ENCODE data around the gene TAF12.
"Not testable (repeated sequence)": the region's sequence is repeated elsewhere in the genome, so short reads cannot be mapped to it uniquely, and the experiment has no call there.

Gene TAF12

DNA sequence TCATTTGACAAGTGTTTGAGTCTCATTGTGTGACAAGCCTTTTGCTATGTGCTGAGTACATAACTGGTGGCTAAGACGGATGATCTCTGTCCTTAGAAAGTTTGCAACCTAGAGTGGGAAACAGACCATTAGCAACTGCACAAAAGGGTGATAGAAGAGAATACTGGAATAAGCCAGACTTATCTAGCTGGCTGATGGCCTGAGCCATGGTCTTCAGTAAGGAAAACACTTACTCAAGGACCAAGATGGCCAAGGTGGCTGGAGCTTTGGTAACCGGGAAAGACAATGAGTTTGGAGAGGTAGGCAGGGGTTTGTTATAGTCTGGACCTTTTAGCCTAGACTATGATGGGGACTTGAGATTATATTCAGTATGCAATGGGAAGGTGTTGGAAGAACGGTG lies 1.6 kb upstream of the TAF12 start:
- FAIRE-seq: no peak

DNA sequence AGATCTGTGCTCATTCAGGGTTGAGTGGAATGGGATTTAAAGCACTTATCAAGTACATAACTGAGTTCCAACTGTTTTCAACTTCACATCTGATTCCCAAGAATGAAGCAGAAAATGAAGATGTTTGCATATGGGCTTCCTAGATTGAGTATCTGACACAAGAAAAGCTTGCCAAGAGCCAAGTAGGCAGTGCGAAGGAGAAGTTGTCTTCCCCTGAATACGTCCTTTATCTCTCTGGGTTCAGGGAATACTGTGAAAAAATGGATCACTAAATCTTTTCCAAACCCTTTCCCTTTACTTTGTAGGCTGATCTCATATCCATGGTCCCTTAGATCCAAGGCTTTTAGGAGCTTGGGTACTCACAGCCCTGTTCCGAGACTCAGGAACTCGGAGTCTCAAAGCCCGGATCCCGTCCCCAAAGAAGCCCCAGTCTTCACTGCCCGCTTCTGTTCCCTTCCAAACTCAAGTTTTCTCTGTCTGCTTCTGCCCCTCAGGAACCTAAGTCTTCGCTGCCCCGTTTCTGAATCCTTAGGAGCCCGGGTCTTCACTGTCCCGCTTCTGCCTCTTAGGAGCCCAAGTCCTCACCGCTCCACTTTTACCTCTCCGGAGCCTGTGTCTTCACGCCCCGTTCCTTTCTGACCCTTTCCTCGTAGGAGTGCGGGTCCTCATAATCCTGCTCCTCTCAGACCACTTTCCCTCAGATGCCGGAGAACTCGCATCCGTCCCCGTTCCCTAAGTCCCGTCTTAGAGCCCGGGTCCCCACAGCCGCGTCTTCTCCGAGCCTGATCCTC lies 616 bp downstream of the TAF12 start:
- no peak for FAIRE-seq

DNA sequence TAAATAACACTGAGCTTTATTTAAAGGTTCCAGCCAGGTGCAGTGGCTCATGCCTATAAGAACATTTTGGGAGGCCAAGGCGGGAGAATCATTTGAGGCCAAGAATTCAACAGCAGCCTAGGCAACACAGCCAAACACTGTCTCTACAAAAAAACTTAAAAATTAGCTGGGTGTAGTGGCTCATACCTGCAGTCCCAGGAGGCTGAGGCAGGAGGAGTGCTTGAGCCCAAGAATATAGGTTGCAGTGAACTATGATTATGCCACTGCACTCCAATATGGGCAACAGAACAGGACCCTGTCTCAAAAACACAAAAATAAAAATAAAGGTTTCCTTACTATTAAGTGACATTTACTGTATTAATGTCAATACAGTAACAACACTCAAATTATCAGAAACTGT lies 2.1 kb downstream of the TAF12 start:
- FAIRE-seq: no peak

DNA sequence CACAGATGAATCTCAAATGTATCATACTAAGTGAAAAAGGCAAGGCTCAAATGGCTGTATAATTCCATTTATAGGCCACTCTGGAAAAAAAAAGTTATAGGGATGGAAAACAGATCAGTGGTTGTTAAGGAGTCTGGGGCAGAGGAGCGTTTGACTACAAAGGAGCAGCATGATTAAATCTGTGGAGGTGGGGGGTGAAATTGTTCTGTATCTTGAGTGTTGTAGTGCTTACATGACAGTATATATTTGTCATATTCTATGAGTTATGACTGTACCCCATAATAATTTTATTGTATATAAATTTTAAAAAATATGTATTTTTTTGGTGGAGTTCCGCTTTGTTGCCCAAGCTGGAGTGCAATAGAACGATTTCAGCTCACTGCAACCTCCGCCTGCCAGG lies 10.3 kb downstream of the TAF12 start:
- no peak for FAIRE-seq

DNA sequence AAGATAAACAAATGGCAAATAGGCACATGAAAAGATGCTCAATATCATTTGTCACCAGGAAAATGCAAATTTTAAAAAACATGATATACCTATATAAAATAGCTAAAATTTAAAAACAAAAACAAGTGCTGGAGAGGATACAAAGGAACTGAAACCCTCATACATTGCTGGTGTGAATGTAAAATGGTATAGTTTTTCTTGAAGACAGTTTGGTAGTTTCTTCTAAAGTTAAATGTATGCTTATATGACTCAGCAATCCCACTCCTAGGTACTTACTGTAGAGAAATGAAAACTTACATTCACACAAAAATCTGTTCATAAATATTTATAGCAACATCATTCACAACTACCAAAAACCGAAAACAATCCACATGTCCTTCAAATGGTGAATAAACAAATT lies 11.2 kb downstream of the TAF12 start:
- FAIRE-seq: no peak

DNA sequence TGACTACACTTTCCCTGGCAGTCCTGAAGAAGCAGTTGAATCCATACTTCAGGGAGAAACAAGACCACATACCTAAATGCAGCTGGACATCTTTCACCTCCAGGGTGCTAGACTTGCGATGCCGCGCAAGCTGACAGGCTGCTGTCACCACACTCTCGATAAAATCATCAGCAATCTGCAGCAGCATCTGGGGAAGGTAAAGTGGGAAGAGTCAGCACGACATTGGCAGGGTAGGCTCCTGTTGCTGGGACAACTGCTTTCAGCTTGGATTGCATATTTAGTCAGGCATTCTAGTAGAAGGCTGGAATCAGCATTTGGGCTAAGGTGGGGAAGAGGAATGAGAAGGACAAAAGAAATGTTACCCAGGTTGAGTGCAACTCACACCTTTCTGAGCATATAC lies 29.7 kb downstream of the TAF12 start:
- FAIRE-seq: no peak

DNA sequence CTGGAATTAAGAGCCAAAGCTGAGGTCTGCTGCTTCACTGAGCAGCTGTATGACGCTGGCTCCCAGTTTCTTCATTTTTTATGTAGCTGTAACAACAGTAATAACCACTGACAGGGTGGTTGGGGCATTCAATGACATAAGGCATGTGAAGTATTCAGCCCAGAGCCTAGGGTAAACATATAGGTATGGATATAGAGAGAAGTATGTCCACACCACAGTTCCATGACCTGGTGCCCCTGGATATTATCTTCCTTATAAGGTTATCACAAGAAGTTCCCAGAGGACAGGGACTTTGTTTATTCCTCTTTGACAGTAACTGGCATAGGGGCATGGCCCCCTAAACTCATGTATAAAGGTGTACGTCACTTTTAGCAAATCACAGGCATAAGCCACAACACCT lies 36.1 kb downstream of the TAF12 start:
- no peak for FAIRE-seq

DNA sequence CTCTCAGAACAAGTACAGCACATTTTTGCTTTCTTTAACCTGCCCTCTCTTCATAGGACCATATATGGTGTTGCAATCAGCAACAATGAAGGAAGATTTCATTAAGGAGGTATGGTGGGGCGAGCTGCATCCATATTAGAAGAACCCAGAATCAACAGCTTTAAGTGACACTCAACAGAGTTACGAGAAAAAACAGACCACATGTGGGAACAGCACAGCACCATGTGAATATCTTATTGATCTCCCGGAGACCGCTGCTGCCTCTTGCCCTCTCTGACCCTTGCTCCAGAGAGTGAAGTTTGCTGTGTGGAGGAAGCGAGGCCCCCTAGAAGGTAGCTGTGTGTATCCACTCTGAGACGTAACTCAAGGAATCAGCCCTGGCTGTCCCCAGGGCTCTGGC lies 37.9 kb downstream of the TAF12 start:
- FAIRE-seq: no peak

DNA sequence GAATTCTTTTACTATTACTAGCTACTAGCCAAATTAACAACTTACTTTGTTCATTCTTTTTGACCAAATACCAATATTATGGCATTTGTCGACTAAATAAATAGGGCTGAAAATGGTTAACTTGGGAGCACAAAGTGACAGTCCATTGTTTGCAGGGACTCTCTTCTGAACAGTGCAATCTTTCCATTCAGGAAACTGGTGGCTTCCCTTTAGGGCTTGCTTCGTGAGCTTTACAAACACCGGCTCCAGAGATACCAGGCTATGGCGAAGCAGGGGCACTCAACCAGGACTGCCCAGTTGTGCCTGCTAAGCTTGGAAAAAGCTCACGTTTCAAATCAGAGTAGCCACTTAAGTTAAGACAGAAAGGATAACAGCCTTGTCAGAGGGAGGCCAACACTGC lies 38.5 kb downstream of the TAF12 start:
- FAIRE-seq: no peak

DNA sequence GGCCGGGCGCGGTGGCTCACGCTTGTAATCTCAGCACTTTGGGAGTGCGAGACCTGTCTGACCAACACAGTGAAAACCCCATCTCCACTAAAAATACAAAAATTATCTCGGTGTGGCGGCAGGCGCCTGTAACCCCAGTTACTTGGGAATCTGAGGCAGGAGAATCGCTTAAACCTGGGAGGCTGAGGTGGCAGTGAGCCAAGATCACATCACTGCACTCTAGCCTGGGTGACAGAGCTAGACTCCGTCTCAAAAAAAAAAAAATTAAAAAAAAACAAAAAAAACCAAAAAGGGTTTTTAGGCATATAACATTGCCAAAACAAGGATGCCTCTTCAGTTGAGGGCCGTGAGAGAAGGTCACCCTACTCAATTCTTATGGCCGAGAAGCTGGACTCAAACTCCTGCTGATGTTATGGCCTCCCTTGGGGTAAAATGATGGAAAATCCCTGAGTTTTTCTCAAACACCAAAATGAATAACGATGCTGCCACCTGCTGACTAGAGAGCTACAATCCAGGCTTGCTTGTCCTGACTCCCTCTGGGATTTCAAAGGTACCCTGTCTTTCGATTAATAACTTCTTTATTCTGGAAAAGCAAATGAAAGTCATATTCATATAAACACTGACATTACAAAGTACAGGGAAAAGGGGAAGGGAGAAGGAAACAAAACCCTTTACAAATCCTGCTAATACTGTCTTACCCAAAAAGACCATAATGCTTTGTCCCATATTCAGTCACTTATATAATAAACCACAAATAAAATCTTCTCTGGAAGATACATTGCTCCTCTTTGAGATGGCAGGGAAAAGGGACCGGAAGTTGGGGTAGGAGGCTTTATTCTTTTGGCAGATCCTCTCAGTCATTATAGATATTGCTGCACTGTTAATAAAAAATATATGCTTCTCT lies 40.1 kb downstream of the TAF12 start:
- no peak for FAIRE-seq

DNA sequence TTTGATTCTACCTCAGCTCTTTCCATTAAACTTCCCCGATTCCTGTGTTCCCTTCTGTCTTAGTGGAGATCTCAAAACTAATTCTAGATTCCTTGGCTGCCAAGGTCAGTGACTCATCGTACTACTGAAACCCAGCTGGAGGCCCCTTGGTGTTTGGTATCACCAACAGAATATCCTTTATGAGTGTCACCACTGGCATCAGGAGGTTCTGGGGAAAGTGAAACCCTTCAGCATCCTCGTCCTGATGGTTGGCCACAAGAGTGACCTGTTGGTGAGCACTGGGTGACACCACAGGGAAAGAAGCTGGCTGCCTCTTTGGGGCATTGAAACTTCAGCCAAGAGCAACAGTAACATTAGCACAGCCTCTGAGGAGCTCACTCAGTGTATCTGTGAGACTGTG lies 41.2 kb downstream of the TAF12 start:
- no peak for FAIRE-seq

DNA sequence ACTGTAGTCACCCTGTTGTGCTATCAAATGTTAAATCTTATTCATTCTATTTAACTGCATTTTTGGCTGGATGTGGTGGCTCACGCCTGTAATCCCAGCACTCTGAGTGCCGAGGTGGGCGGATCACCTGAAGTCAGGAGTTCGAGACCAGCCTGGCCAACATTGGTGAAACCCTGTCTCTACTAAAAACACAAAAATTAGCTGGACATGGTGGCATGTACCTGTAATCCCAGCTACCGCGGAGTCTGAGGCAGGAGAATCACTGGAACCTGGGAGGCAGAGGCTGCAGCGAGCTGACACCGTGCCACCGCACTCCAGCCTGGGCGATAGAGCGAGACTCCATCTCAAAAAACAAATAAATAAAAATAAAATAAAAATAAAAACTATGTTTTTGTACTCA lies 46.6 kb downstream of the TAF12 start:
- FAIRE-seq: not testable (repeated sequence)

DNA sequence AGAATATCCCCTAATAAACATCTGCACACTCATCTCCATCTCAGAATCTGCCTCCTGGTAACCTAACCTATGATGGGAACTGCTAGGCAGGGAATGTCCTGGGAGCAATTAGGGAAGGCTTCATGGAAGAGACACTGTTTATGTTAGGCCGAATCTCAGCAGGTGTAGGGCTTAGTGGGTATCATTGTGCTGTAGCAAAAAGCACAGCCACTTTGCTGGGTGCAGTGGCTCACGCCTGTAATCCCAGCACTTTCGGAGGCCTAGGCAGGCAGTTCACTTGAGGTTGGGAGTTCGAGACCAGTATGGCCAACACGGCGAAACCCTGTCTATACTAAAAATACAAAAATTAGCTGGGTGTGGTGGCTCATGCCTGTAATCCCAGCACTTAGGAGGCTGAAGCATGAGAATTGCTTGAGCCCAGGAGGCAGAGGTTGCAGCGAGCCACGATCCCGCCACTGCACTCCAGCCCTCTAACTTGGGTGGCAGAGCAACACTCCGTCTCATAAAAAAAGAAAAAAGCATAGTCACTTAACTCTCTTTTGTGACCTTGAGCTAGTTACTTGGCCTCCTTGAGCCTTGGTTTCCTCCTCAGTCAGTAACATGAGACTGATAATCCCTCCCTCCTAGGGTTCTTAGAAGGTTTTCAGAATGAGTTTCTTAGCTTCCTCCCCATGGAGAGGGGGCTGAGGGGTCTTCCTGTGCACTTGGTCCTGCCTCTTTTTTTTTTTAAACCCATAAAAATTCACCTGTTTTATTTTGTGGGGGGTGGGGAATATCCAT lies 47.3 kb downstream of the TAF12 start:
- no peak for FAIRE-seq

DNA sequence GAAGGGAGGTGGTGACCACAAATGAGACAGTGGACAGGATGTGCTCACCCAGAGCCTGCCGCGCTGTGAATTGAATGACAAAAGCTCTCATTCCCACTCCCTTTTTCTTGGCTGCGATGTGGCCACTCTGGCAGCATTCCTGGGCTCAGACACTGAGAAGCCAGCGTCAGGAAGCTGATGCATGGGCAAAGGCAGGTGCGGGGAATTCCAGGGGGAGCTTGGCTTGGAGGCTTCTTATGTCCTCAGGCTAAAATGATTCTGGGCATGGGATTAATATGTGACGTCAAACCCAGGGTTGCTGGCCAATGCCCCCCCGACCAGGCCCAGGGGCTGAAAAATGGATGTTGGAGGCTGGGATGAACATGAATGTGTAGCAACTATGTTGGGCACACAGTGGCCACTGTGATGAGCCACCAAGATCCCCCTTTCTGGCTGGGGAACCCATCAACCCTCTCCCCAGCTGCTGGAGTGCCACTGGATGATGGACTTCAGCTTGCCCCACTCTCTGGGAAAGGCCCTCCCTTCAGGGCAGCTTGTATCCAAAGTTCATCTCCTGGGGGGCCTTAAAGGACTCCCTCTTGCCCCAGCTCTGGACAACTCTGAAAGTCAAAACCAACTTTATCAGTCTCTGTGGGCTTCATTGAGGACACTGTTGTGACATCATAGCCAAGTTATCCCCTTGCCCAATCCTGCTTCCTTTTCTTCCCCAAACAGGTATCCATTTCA lies 48.0 kb downstream of the TAF12 start:
- not testable (repeated sequence) for FAIRE-seq

DNA sequence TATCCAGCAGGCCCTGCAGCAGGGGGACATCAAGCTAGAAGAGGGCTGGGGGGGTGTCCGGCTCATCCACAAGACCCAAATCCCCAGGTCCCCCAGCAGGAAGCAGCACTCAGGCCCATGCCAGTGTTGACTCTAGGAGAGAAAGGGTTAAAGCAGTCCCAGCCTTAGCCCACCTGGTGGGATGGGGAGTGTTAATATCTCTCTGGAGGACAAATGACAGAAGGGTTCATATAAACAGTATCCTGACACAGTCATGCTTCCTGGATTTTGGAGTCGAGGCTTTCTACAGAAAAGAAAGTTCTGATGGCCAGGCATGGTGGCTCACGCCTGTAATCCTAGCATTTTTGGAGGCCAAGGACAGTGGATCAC lies 48.9 kb downstream of the TAF12 start:
- FAIRE-seq: not testable (repeated sequence)

DNA sequence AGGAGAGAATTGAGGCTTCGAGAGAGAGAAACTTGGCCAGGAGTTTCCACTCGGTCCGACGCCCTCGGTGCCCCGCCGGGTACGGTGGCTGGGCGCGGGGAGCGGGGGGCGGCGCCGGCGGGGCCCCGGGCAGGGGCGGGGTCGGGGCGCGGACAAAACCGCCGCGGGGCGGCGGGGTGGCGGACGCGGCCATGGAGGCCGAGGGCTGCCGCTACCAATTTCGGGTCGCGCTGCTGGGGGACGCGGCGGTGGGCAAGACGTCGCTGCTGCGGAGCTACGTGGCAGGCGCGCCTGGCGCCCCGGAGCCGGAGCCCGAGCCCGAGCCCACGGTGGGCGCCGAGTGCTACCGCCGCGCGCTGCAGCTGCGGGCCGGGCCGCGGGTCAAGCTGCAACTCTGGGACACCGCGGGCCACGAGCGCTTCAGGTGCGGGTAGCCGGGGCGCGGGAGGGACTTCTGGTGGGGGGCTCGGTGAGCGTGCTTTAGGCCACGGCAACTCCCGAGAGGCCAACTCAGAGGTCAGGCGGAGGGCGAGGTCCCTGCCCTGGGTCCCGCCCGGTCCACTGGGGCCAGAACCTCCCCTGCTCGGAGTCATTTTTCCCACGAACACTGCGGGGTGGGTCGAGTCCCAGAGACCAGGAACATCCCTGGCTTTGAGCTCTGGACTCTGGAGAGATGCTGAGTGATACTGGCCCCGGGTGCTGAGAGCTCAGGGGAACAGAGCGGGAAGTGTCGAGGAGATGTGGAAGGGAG lies 50.4 kb downstream of the TAF12 start:
- FAIRE-seq: no peak

DNA sequence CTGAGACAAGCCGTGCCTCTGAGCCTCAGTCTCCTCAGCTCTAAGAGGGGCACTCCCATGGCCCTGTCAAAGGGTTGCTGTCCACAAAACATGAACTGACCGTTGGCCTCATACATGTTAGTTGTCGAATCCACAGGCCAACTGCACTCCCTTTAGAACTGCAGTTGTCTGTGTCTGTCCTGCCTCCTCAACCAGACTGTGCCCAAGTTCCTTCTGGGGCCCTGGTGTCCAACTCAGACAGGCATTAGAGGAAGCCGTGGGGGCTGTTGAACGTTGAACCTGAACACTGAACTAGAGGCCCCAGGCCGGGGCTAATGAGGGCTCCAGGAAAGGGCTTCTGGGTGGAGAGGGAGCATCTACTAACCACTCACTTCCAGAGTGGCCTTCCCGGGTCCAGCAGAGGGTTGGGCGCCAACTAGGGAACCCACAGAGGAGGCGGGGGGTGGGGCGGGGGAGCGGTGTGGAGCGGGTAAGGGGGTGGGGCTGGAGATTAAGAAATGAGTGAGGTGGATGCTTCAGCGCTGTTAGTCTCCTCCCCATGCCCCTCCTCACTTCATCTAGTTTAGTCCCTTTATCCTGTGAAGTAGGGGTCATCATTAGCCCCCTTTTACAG lies 51.1 kb downstream of the TAF12 start, which contains the start of gene RAB42:
Gene RAB42 (plus strand): TSS at position 558 of the 613 bp plus-strand sequence. CDS start 247 bp downstream, outside the sequence.
- FAIRE-seq: no peak

DNA sequence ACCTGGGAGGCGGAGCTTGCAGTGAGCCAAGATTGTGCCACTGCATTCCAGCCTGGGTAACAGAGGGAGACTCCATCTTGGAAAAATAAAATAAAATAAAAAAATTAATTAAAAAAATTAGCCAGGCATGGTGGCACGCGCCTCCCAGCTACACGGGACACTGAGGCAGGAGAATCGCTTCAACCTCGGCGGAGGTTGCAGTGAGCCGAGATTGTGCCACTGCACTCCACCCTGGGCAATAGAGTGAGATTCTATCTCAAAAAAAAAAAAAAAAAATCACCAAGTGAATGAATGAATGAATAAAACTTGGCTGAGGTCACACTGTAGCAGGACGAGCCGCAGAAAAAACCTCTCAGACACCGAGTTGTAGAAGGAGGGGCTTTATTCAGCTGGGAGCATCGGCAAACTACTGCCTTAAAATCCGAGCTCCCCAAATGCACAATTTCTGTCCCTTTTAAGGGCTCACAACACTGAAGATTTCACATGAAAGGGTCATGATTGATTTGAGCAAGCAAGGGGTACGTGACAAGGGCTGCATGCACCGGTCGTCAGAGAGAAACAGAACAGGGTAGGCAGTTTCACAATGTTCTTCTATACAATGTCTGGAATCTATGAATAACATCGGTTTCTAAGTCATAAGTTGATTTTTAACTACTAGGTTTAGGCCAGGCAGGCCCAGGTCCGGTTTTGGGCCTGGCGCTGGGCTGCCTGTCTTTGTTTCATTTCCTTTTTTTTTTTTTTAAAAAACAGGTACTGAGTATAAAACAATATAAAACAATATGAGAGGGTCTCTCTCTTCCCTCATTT lies 56.1 kb downstream of the TAF12 start:
- not testable (repeated sequence) for FAIRE-seq

DNA sequence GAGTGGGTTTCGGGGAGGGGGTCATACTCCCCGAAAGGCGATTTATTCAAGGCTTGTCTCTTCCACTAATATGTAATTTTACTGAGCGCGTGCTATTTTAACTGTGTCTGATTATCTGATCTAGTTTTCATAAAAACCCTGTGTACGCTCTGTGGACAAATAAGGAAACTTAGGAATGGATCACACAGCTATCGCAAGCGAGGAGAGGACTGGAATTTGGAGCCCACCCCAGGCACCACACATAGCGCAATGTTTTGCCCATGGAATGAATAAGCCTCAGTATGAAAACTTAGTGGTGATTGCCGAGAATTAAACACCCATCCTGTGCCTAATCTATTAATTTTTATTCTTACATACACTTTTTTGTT lies 60.6 kb downstream of the TAF12 start:
- no peak for FAIRE-seq

DNA sequence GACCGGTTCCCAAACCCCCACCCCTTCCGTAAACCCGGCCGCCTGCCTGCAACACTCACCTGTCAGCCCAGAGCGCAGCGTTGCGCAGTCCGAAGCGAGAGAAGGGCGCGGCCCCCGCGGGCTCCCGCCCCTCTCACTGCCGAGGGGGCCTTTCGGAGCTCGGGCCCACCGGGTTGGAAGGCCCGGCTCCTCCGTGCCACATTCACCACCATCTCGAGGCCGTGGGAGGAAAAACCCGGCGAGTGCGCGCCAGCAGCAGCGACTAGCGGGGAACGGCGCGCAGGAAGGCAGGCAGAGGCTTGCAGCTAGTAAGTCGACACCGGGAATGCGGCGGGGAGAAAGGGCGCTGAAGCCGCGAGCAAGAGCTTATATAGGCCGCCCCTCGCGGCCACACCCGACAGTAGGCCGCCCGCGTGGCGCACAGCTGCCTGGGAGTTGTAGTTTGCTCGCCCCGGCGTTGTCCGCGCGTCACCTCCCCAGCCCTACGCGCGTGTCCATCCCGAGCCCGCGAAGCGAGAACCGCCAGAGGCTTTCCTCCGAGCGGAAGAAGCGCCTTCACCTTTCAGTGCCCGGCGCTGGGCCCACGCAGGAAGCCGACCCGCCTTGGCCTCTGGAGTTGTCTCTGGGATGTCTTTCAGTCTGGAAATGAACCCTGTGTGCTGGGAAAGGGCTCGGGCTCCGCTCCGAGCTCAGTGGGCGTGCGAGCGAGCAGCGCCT lies 61.2 kb downstream of the TAF12 start:
- no peak for FAIRE-seq
